Activated naive CD4-positive, alpha-beta T cell treated with anti-CD3 and anti-CD28 coated beads, Interleukin-2, amount 50 U/mL, for 72 hours (primary cell): ENCODE data around the gene CHID1. TPM values are rescaled to one million over a fixed set of nuclear protein-coding genes. Genes with fewer than 3 reads are reported as not detected.

Experiments used
- ATAC-seq, 2 donors: fragments of 150-1000 bp; cut with Tn5 transposase; 2 replicates each; pipeline ENCODE4 v1.10.0; 2021; ENCODE audit warnings: mild to moderate bottlenecking in 2 of 2, moderate library complexity in 2 of 2
- DNase-seq, 2 donors: peaks; one replicate each; pipeline ENCODE4 v3.0.0; 2021 to 2022; ENCODE audit warnings: low spot score in 2 of 2
- H3K27ac Mint-ChIP-seq, 2 donors: one replicate each; pipeline ENCODE4 v1.8.0; 2022; ENCODE audit warnings: mild to moderate bottlenecking in 2 of 2, mixed read lengths in 2 of 2
- H3K36me3 Mint-ChIP-seq, 2 donors: one replicate each; pipeline ENCODE4 v1.8.0; 2022; ENCODE audit warnings: mixed read lengths in 2 of 2
- H3K9me3 Mint-ChIP-seq, 2 donors: one replicate each; pipeline ENCODE4 v1.8.0; 2022; ENCODE audit warnings: mixed read lengths in 2 of 2
- total RNA-seq, 2 donors: library from RNA; stranded (reverse); gene quantifications; one replicate each; pipeline ENCODE4 v1.2.3, GENCODE V29; 2022

The CHID1 gene
- total RNA-seq, 2 donors from 2014 or later: 49.1 to 62.6 TPM

- peak; percentile 78 to 79 for ATAC-seq
- Mint-ChIP-seq H3K27ac (peak within 1 kb of the TSS; percentile 79 to 94), H3K36me3 (peaks cover 0 to 9% of the 10 kb centered on the region in 2 donors), H3K9me3 (no peaks in the 10 kb centered on the region)
- peak; percentile 88 to 92 for DNase-seq
Measured at GRCh38 chr11:842370-843002, 68.1 kb downstream of the CHID1 start, which contains the start of the genes POLR2L and TSPAN4. Gene POLR2L (minus strand): TSS chr11:842529. CDS start chr11:842508, 21 bp downstream. Gene TSPAN4 (plus strand): TSS chr11:842852. CDS start chr11:850305, 7,453 bp downstream.

GRCh38 chr11:841981-842369, 68.6 kb downstream of the CHID1 start:
- DNase-seq (no peak), ATAC-seq (peak; percentile 46 to 50)
- peaks cover 0 to 9% of the 10 kb centered on the region in 2 donors for H3K36me3 Mint-ChIP-seq
- H3K27ac Mint-ChIP-seq: peak overlapping the region; percentile 79 to 94
- H3K9me3 Mint-ChIP-seq: no peaks in the 10 kb centered on the region

GRCh38 chr11:839875-840617, 70.6 kb downstream of the CHID1 start:
- Mint-ChIP-seq H3K27ac (peak overlapping the region; percentile 74 to 79), H3K36me3 (peaks cover 0 to 9% of the 10 kb centered on the region in 2 donors), H3K9me3 (no peaks in the 10 kb centered on the region)
- no peak for DNase-seq
- ATAC-seq: no peak

- no peaks in the 10 kb centered on the region for H3K9me3 Mint-ChIP-seq
- no peak overlapping the region for H3K27ac Mint-ChIP-seq
- no peak for ATAC-seq
- peaks cover 0 to 9% of the 10 kb centered on the region in 2 donors for H3K36me3 Mint-ChIP-seq
- DNase-seq: no peak
Measured at GRCh38 chr11:839280-839623, 71.4 kb downstream of the CHID1 start.

- no peaks in the 10 kb centered on the region for H3K9me3 Mint-ChIP-seq
- ATAC-seq: no peak
- peak overlapping the region; percentile 26 to 36 for H3K27ac Mint-ChIP-seq
- no peak for DNase-seq
- peaks cover 0 to 9% of the 10 kb centered on the region in 2 donors for H3K36me3 Mint-ChIP-seq
Measured at GRCh38 chr11:838441-839279, 72.0 kb downstream of the CHID1 start.

- ATAC-seq: no peak
- Mint-ChIP-seq H3K36me3 (peaks cover 0 to 9% of the 10 kb centered on the region in 2 donors), H3K27ac (peak overlapping the region in 1 of 2 donors; percentile 26), H3K9me3 (no peaks in the 10 kb centered on the region)
- DNase-seq: no peak
Measured at GRCh38 chr11:837990-838307, 72.7 kb downstream of the CHID1 start.

- ATAC-seq (no peak), DNase-seq (no peak)
- H3K36me3 Mint-ChIP-seq: peaks cover 0 to 9% of the 10 kb centered on the region in 2 donors
- peak overlapping the region in 1 of 2 donors; percentile 26 for H3K27ac Mint-ChIP-seq
- H3K9me3 Mint-ChIP-seq: no peaks in the 10 kb centered on the region
Measured at GRCh38 chr11:837189-837989, 73.2 kb downstream of the CHID1 start.

GRCh38 chr11:836700-837099, 73.9 kb downstream of the CHID1 start:
- no peak overlapping the region for H3K27ac Mint-ChIP-seq
- ATAC-seq: no peak
- no peak for DNase-seq
- H3K36me3 Mint-ChIP-seq: peaks cover 0 to 9% of the 10 kb centered on the region in 2 donors
- H3K9me3 Mint-ChIP-seq: no peaks in the 10 kb centered on the region

GRCh38 chr11:836274-836673, 74.3 kb downstream of the CHID1 start:
- H3K9me3 Mint-ChIP-seq: no peaks in the 10 kb centered on the region
- peaks cover 0 to 9% of the 10 kb centered on the region in 2 donors for H3K36me3 Mint-ChIP-seq
- no peak for DNase-seq

DNA sequence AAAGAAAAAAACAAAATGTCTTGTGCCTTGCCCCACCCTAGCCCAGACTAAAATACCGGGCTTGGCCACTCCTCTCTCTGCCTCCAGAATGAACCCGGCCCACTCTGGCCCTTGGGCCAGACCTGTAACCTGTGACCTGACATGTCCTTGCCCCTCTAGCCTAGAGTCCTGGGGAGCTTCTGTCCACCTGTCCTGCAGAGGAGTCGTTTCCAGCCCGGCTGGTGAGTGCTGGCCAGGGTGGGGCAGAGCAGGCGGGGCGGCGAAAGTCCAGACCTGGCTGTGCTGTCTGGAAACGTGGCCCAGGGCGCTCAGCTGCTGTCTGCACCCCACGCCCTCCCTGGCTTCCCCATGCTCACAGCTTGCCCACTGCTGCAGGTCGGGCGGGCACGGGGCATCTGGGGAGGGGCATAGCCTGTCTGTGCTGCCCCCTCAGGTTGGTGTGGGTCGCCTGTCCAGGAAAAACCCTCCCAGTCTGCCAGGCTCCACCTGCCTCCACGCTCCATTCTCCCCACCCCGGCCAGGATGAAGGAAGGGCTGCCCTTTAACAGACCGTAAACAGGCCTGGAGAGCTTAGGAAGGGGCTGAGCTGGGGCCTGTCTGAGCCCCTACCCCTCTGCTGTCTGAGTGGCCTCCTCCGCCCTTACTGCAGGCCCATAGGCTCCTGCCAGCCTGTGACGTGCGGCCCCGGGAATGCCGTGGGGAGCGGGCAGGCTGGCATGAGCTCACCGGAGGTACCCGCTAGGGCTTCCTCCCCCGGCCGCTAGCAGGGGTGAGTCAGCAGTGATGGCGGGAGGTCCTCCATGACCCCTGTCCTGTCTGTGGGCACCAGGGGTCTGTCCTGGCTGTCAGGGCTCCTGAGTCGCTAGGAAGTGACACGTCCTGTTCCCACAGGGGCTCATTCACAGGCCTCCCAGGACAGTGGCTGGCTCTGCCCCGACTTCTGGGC, 76.0 kb downstream of the CHID1 start:
- ATAC-seq (peak in 1 of 2 donors; percentile 32), DNase-seq (no peak)
- H3K27ac Mint-ChIP-seq: no peak overlapping the region

More at GRCh38 chr11:836274-836673, 74.3 kb downstream of the CHID1 start:
- ATAC-seq: no peak
- no peak overlapping the region for H3K27ac Mint-ChIP-seq

DNA sequence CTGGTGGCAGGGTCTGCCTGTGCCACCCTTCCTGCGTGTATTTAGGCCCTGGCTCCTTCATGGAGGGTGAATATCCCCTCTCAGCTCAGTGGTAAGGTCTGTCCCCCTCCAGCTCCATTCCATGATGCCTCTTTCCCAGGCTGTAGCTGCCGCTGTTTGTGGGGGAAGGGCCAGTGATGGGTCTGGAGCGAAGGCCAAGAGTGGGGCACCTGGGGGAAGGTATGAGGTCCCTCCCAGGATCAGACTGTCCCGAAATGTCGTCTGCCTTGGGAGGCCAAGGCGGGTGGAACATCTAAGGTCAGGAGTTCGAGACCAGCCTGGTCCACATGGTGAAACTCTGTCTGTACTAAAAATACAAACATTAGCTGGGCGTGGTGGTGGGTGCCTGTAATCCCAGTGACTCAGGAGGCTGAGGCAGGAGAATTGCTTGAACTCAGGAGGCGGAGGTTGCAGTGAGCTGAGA, 76.7 kb downstream of the CHID1 start:
- ATAC-seq: no peak
- peak overlapping the region in 1 of 2 donors; percentile 37 for H3K27ac Mint-ChIP-seq

More for the DNA sequence above, 76.0 kb downstream of the CHID1 start:
- H3K9me3 Mint-ChIP-seq: no peaks in the 10 kb centered on the region
- H3K36me3 Mint-ChIP-seq: no peaks in the 10 kb centered on the region

DNA sequence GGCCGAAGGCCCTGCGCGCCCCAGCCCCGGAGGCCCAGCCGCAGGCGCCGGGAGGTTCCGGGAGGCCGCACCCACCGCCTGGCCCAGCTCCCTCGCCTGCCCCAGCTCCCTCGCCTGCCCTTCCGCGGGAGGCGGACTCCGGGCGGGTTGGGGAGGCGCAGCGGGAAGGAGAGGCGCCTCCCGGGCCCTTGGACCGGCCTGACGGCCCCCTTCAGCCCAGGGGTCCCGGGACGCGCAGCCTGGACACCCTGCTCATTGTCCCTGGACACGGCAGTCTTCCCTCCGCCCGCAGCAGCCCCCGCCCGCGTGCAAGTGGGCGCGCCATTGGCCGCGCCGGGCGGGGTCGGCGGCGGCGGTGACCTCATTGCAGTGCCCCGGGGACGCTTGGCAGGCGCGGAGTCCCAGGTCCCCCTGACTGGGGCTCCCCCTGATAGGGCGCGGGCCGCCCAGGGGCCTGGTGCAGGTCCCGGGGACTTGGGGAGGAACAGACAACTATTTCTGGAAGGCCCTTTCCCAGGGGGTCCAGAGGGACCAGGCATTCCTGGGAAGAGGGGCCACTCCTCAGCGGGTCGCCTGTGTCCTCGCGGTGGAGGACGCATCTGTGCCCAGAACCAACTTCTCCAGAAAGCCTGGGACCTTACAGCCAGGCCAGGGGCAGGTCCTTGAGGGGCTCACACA, 77.4 kb downstream of the CHID1 start:
- ATAC-seq (peak; percentile 27 to 65), DNase-seq (no peak)
- Mint-ChIP-seq H3K27ac (no peak overlapping the region), H3K36me3 (no peaks in the 10 kb centered on the region), H3K9me3 (no peaks in the 10 kb centered on the region)

More for the DNA sequence above, 76.7 kb downstream of the CHID1 start:
- H3K9me3 Mint-ChIP-seq: no peaks in the 10 kb centered on the region
- DNase-seq: no peak
- no peaks in the 10 kb centered on the region for H3K36me3 Mint-ChIP-seq

DNA sequence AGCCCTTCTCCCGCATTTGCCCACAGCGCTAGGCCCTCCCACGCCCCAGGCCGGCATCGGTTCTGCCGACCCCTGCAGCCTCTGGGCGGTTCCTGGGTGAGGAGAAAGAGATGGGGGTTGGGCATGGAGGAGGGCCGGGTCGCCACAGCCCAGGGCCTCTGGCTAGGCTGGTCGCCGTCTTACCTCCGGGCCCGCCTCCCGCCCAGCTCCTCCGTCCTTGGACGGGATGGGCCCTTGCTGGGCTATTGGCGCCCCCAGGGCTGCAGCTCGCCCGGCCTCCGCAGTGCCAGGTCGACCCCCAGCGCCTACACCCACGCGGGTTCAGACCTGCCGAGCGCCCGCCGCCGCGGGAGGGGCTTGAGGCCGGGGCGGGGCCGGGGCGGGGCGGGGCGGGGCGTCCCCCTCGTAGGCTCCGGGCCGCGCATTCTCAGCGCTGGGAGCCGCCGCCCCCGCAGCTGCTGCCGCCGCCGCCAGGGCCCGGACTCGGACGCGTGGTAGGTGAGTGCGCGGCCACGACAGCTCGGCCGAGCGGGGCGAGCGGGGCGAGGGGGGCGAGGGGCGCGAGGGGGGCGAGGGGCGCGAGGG, 78.0 kb downstream of the CHID1 start, which contains the start of gene CD151:
CD151 (plus strand) TSS at position 424 of the 585 bp plus-strand sequence. CDS start 3,118 bp downstream, outside the sequence.
- DNase-seq (peak in 1 of 2 donors; percentile 69), ATAC-seq (peak; percentile 67 to 72)
- Mint-ChIP-seq H3K9me3 (no peaks in the 10 kb centered on the region), H3K36me3 (no peaks in the 10 kb centered on the region), H3K27ac (peak within 1 kb of the TSS in 1 of 2 donors; percentile 37)

GRCh38 chr11:831961-832528, 78.6 kb downstream of the CHID1 start:
- no peak for DNase-seq
- Mint-ChIP-seq H3K27ac (no peak overlapping the region), H3K36me3 (no peaks in the 10 kb centered on the region), H3K9me3 (no peaks in the 10 kb centered on the region)
- ATAC-seq: no peak
